ENCODE data around the gene TMTC3.

GRCh38 chr12:88113871-88114270 lies 28.2 kb upstream of the TMTC3 start:
- TF ChIP-seq POLR2A (IDR thresholded peaks at IDR 0.05) (no peak), CTCF (IDR thresholded peaks at IDR 0.05) (no peak)
